PC-3 (cell line): ENCODE results near the gene SLC38A3. TPM values are rescaled to one million over a fixed set of nuclear protein-coding genes. Genes with fewer than 3 reads are reported as not detected.
A peak's percentile ranks its signal among the peaks of the same experiment; 100 is the strongest.

Source experiments
- ATAC-seq: fragments of 200-7000 bp; cut with Tn5 transposase; 2 replicates; pipeline ENCODE4 v1.9.1; 2020; ENCODE audit warnings: mild to moderate bottlenecking, moderate library complexity
- BruUV-seq: library from RNA; stranded (reverse); fragments of 400-500 nt; replicated peaks from 2 replicates; lab custom pipeline; 2021; lab: Mats Ljungman, UMichigan
- CTCF ChIA-PET: fragments of 300-600 bp; sonication (Branson Sonifier 250); formaldehyde crosslinking; loops from one replicate; lab custom pipeline; 2022; ENCODE audit warnings: antibody characterized with exemption; lab: Charles Lee
- POLR2A ChIA-PET: fragments of 300-600 bp; sonication (Branson Sonifier 250); formaldehyde crosslinking; loops from one replicate; lab custom pipeline; 2022; ENCODE audit warnings: antibody characterized with exemption; ENCODE audit not compliant: unreplicated experiment; lab: Charles Lee
- DNase-seq: peaks from one replicate; pipeline ENCODE4 v3.0.0-alpha.2; 2015
- H2AFZ ChIP-seq: fragments of 300-600 bp; sonication (generic); 2 replicates; pipeline ENCODE4 v1.6.0; 2016; ENCODE audit warnings: antibody characterized with exemption, low read length
- H3F3A ChIP-seq: fragments of 300-600 bp; sonication (generic); one replicate; pipeline ENCODE4 v1.6.0; 2017; ENCODE audit warnings: antibody characterized with exemption, low read length, control low read depth, mild to moderate bottlenecking; ENCODE audit not compliant: unreplicated experiment
- H3K27ac ChIP-seq: fragments of 300-600 bp; sonication (generic); 2 replicates; pipeline ENCODE4 v1.5.1; 2016; ENCODE audit warnings: mild to moderate bottlenecking, low read length
- H3K27me3 ChIP-seq: fragments of 300-600 bp; sonication (generic); 2 replicates; pipeline ENCODE4 v1.6.1; 2016; ENCODE audit warnings: low read length, mixed read lengths
- H3K36me3 ChIP-seq: fragments of 300-600 bp; sonication (generic); 2 replicates; pipeline ENCODE4 v1.6.1; 2016; ENCODE audit warnings: low read depth, mixed run types, low read length, mixed read lengths
- H3K4me1 ChIP-seq: fragments of 300-600 bp; sonication (generic); 2 replicates; pipeline ENCODE4 v1.5.1; 2016; ENCODE audit warnings: low read length; ENCODE audit not compliant: insufficient read depth
- H3K4me2 ChIP-seq: fragments of 300-600 bp; sonication (generic); 2 replicates; pipeline ENCODE4 v1.6.0; 2016; ENCODE audit warnings: low read length
- H3K4me3 ChIP-seq: fragments of 300-600 bp; sonication (generic); 2 replicates; pipeline ENCODE4 v1.5.1; 2016; ENCODE audit warnings: mild to moderate bottlenecking, low read length, mixed read lengths
- H3K79me2 ChIP-seq: fragments of 300-600 bp; sonication (generic); 2 replicates; pipeline ENCODE4 v1.6.1; 2017; ENCODE audit warnings: low read length, mixed read lengths
- H3K9ac ChIP-seq: fragments of 300-600 bp; sonication (generic); 2 replicates; pipeline ENCODE4 v1.6.0; 2016; ENCODE audit warnings: mild to moderate bottlenecking, low read length
- H3K9me2 ChIP-seq: fragments of 300-600 bp; sonication (generic); replicated peaks from 2 replicates; pipeline ENCODE4 v1.6.1; 2016; ENCODE audit warnings: mixed run types, low read length, mixed read lengths
- H3K9me3 ChIP-seq: fragments of 300-600 bp; sonication (generic); 2 replicates; pipeline ENCODE4 v1.6.1; 2016; ENCODE audit warnings: low read length, mixed read lengths
- H4K20me1 ChIP-seq: fragments of 300-600 bp; sonication (generic); 2 replicates; pipeline ENCODE4 v1.6.1; 2016; ENCODE audit warnings: low read length, mixed read lengths
- EZH2 ChIP-seq: fragments of 300-600 bp; sonication (generic); IDR thresholded peaks from one replicate; pipeline ENCODE4 v1.6.1; 2017; ENCODE audit warnings: antibody characterized with exemption, mild to moderate bottlenecking, low read length; ENCODE audit not compliant: unreplicated experiment
- EZH2phosphoT487 ChIP-seq: fragments of 300-600 bp; sonication (generic); IDR thresholded peaks from 2 replicates; pipeline ENCODE4 v1.6.1; 2018; ENCODE audit warnings: mild to moderate bottlenecking, antibody characterized with exemption, low read length, borderline replicate concordance
- intact Hi-C: fragments of 100-400 bp; cut with micrococcal nuclease; formaldehyde crosslinking; loops from 2 replicates; pipeline ENCODE4 v1.9.0; 2023
- microRNA-seq: library from miRNA; unstranded; fragments of <30 nt; microRNA quantifications from one replicate; pipeline ENCODE4 v1.1.0, GENCODE V29; 2020; ENCODE audit not compliant: unreplicated experiment
- total RNA-seq: library from RNA; depleted of rRNA; stranded (reverse); fragments of >200 nt; gene quantifications from 2 replicates; pipeline ENCODE4 v1.2.3, GENCODE V29; 2014; rRNA removed
- TF ChIP-seq, protein P1 (sequence below): fragments of 300-600 bp; sonication (generic); conservative IDR thresholded peaks from 2 replicates; pipeline ENCODE4 v1.5.1; 2017; ENCODE audit warnings: antibody characterized with exemption, low read depth, mild to moderate bottlenecking, low read length

Gene SLC38A3
- total RNA-seq, 1 experiment from 2014 or later: 3.3 TPM

DNA sequence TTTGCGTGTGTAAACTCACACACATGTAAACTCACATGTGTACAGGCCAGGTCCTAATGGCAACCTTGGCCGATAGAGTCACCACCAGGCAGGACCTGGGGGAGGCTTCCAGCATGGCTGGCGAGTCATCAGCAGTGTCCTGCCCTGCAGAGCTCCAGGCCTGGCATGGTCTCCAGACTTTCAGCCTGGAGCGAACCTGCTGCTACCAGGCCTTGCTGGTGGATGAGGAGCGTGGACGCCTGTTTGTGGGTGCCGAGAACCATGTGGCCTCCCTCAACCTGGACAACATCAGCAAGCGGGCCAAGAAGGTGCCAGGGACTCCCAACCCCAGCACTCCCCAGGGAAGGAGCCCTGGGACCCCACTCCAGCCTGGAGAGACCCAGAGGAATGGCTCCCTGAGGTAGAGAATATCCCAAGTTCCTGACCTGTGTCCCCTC lies 64.9 kb downstream of the SLC38A3 start:
- CTCF ChIA-PET: interaction anchor here (0.6 kb wide), 1 partner anchor 34 kb away, joined by 3 read pairs; the partner anchor contains the start of gene GNAI2
- peak overlapping the region; percentile 83 for H3K4me2 ChIP-seq
- peak overlapping the region; percentile 60 for H3K9ac ChIP-seq
- H3K27ac ChIP-seq: peak overlapping the region; percentile 75
- BruUV-seq: no TSS peak
- peak overlapping the region; percentile 55 for H3K4me3 ChIP-seq
- H3K79me2 ChIP-seq: 0 out of 2 replicates have a peak, but pooled peaks cover 3% of the 10 kb centered on the region
- no peaks in the 10 kb centered on the region for H3K9me2 ChIP-seq
- H3F3A ChIP-seq: no peaks in the 10 kb centered on the region
- intact Hi-C loops: no loop called here
- DNase-seq (peak; percentile 79), ATAC-seq (peak; percentile 42)
- peaks cover 53% of the 10 kb centered on the region for H3K4me1 ChIP-seq
- POLR2A ChIA-PET: no interaction called here
- TF ChIP-seq EZH2phosphoT487: no peak
- TF ChIP-seq, protein P1, sequence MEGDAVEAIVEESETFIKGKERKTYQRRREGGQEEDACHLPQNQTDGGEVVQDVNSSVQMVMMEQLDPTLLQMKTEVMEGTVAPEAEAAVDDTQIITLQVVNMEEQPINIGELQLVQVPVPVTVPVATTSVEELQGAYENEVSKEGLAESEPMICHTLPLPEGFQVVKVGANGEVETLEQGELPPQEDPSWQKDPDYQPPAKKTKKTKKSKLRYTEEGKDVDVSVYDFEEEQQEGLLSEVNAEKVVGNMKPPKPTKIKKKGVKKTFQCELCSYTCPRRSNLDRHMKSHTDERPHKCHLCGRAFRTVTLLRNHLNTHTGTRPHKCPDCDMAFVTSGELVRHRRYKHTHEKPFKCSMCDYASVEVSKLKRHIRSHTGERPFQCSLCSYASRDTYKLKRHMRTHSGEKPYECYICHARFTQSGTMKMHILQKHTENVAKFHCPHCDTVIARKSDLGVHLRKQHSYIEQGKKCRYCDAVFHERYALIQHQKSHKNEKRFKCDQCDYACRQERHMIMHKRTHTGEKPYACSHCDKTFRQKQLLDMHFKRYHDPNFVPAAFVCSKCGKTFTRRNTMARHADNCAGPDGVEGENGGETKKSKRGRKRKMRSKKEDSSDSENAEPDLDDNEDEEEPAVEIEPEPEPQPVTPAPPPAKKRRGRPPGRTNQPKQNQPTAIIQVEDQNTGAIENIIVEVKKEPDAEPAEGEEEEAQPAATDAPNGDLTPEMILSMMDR: no peak
- no peak for TF ChIP-seq EZH2
- H4K20me1 ChIP-seq: no peaks in the 10 kb centered on the region
- H3K9me3 ChIP-seq: no peaks in the 10 kb centered on the region
- H3K36me3 ChIP-seq: no peaks in the 10 kb centered on the region
- no peak overlapping the region for H2AFZ ChIP-seq
- no peaks in the 10 kb centered on the region for H3K27me3 ChIP-seq

GRCh38 chr3:50270422-50271224 lies 65.6 kb downstream of the SLC38A3 start:
- ChIA-PET POLR2A (no interaction called here), CTCF (interaction anchor here (0.6 kb wide), 1 partner anchor 66 kb away, joined by 3 read pairs; no protein-coding TSS in a partner anchor)
- intact Hi-C loops: no loop called here
- Histone ChIP-seq H2AFZ (no peak overlapping the region), H3K27me3 (no peaks in the 10 kb centered on the region), H3K9me2 (no peaks in the 10 kb centered on the region), H3K9me3 (no peaks in the 10 kb centered on the region), H3K9ac (peak overlapping the region; percentile 60), H3K27ac (peak overlapping the region; percentile 75), H3K4me2 (peak overlapping the region; percentile 83), H3K4me3 (peak overlapping the region; percentile 55; the same call in 1 of the 2 replicates), H3K36me3 (no peaks in the 10 kb centered on the region), H4K20me1 (no peaks in the 10 kb centered on the region), H3F3A (no peaks in the 10 kb centered on the region), H3K79me2 (0 out of 2 replicates have a peak, but pooled peaks cover 3% of the 10 kb centered on the region), H3K4me1 (peaks cover 47% of the 10 kb centered on the region)
- no TSS peak for BruUV-seq
- TF ChIP-seq EZH2phosphoT487: no peak
- TF ChIP-seq, protein P1: no peak
- no peak for TF ChIP-seq EZH2
- DNase-seq (no peak), ATAC-seq (no peak)

Small RNA genes within 50 kb of the gene (microRNA-seq; reads per million reads assigned to microRNA genes)
- not detected for gene MIR566
- not detected for gene MIR5787

Other genes starting within 250 kb of the SLC38A3 start
- gene RBM5, start 116.4 kb upstream of the SLC38A3 start, total RNA-seq: 105 and 128 TPM in 2 replicates
- gene SEMA3F, start 49.9 kb upstream of the SLC38A3 start, total RNA-seq: 47.3 and 50.5 TPM in 2 replicates
- 0.22 TPM in 1 of 2 replicates, not detected in the other for gene GNAT1, start 13.7 kb upstream of the SLC38A3 start, total RNA-seq
- 221 and 254 TPM in 2 replicates for gene GNAI2, start 30.9 kb downstream of the SLC38A3 start, total RNA-seq
- gene SEMA3B, start 63.9 kb downstream of the SLC38A3 start, total RNA-seq: 40.1 and 63.9 TPM in 2 replicates
- not detected in 2 replicates for gene LSMEM2, start 73.8 kb downstream of the SLC38A3 start, total RNA-seq
- 223 and 300 TPM in 2 replicates for gene IFRD2, start 87.2 kb downstream of the SLC38A3 start, total RNA-seq
- 13.2 and 20.8 TPM in 2 replicates for gene HYAL3, start 94.1 kb downstream of the SLC38A3 start, total RNA-seq
- gene NAA80, start 94.1 kb downstream of the SLC38A3 start, total RNA-seq: 8.7 and 16.6 TPM in 2 replicates
- gene HYAL1, start 98.3 kb downstream of the SLC38A3 start, total RNA-seq: 0.23 and 1.3 TPM in 2 replicates
- gene HYAL2, start 117.5 kb downstream of the SLC38A3 start, total RNA-seq: 97.8 and 111 TPM in 2 replicates
- gene TUSC2, start 123.0 kb downstream of the SLC38A3 start, total RNA-seq: 143 and 156 TPM in 2 replicates
- 20.0 and 21.4 TPM in 2 replicates for gene RASSF1, start 135.6 kb downstream of the SLC38A3 start, total RNA-seq
- 1.6 and 3.9 TPM in 2 replicates for gene ZMYND10, start 140.5 kb downstream of the SLC38A3 start, total RNA-seq
- 40.9 and 56.9 TPM in 2 replicates for gene NPRL2, start 145.5 kb downstream of the SLC38A3 start, total RNA-seq
- 37.1 and 44.3 TPM in 2 replicates for gene CYB561D2, start 145.6 kb downstream of the SLC38A3 start, total RNA-seq
- 54.9 and 56.6 TPM in 2 replicates for gene TMEM115, start 154.2 kb downstream of the SLC38A3 start, total RNA-seq